Measurements from ENCODE around the gene PHPT1. TPM values are rescaled to one million over a fixed set of nuclear protein-coding genes. Genes with fewer than 3 reads are reported as not detected.

Gene PHPT1
- total and polyA plus RNA-seq, 2 of the 8 experiments (the other 6 are each of a cell fraction or from before 2014, with no cell fraction given): 109 to 226 TPM

DNA sequence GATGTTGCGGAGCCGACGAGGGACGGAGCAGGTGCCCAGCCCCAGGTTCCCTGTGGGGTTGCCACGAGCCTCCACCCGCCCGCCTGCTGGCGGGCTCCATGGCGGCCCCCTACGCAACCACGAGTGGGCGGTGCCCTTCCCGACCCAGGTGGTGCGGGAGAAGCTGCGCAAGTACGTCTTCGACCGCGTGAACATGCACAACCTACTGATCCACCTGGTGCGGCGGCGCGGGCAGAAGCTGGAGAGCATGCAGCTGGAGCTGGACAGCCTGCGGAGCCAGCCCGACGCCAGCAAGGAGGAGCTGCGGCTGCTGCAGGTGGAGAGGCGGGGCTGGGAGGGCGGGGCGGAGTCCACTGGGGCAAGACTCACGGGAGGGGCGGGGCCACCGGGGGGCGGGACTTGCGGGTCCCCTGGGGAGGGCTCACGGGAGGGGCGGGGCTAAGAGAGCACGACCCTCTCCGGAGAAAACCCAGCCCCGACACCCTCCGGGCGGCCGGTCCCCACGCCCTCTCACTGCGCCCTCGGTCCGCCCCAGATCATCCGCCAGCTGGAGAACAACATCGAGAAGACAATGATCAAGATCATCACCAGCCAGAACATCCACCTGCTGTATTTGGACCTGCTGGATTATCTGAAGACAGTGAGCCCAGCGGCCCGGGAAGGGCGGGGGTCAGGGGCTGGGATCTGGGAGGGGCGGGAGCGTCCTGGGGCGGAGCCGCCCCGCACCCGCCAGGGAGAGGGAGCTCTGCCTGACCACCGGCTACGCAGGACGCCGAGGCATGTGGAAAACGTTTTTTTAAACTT lies 49.2 kb upstream of the PHPT1 start (continued):
- TF ChIP-seq CBX5 (IDR thresholded peaks at IDR 0.05; ENCODE audit: low read depth, low read length) (no peak), TAF7 (optimal IDR thresholded peaks at IDR 0.05; ENCODE audit: borderline replicate concordance, low read depth, low read length) (peak; percentile 15), KDM4A (IDR thresholded peaks at IDR 0.05; ENCODE audit: low read depth, low read length, severe bottlenecking) (peak; percentile 91)
- TF ChIP-seq, protein P1, sequence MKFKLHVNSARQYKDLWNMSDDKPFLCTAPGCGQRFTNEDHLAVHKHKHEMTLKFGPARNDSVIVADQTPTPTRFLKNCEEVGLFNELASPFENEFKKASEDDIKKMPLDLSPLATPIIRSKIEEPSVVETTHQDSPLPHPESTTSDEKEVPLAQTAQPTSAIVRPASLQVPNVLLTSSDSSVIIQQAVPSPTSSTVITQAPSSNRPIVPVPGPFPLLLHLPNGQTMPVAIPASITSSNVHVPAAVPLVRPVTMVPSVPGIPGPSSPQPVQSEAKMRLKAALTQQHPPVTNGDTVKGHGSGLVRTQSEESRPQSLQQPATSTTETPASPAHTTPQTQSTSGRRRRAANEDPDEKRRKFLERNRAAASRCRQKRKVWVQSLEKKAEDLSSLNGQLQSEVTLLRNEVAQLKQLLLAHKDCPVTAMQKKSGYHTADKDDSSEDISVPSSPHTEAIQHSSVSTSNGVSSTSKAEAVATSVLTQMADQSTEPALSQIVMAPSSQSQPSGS (IDR thresholded peaks at IDR 0.05; ENCODE audit: low read length): 0 out of 2 replicates have a peak, but pooled peaks have one; percentile 30
